DOHH2 (cell line): ENCODE measurements around the gene MYBPC3.

Experiments
- H3F3A ChIP-seq: fragments of 200-600 bp; sonication (generic), shearing (Covaris generic); 2 replicates; pipeline ENCODE4 v1.6.0; 2016; ENCODE audit warnings: antibody characterized with exemption, mild to moderate bottlenecking; ENCODE audit not compliant: control insufficient read depth, insufficient read depth
- H3K27ac ChIP-seq: fragments of 200-600 bp; sonication (generic); 2 replicates; pipeline ENCODE4 v1.5.1; 2014; ENCODE audit warnings: low read depth, mild to moderate bottlenecking, low read length, moderate library complexity
- H3K27me3 ChIP-seq: fragments of 200-600 bp; sonication (generic); 2 replicates; pipeline ENCODE4 v1.6.1; 2014; ENCODE audit warnings: mild to moderate bottlenecking, low read length, mixed read lengths; ENCODE audit not compliant: control insufficient read depth
- H3K36me3 ChIP-seq: fragments of 200-600 bp; sonication (generic); 2 replicates; pipeline ENCODE4 v1.6.1; 2014; ENCODE audit warnings: mild to moderate bottlenecking, low read length, moderate library complexity, mixed read lengths; ENCODE audit not compliant: control insufficient read depth
- H3K4me1 ChIP-seq: fragments of 200-600 bp; sonication (generic); 2 replicates; pipeline ENCODE4 v1.6.1; 2014; ENCODE audit warnings: mild to moderate bottlenecking, low read length, mixed read lengths; ENCODE audit not compliant: control insufficient read depth
- H3K4me2 ChIP-seq: fragments of 200-600 bp; sonication (generic); 2 replicates; pipeline ENCODE4 v1.6.0; 2014; ENCODE audit warnings: mild to moderate bottlenecking, low read length, moderate library complexity
- H3K4me3 ChIP-seq: fragments of 200-600 bp; sonication (generic); 2 replicates; pipeline ENCODE4 v1.5.1; 2014; ENCODE audit warnings: mild to moderate bottlenecking, low read length, mixed read lengths
- H3K79me2 ChIP-seq: fragments of 200-600 bp; sonication (generic); 2 replicates; pipeline ENCODE4 v1.6.1; 2014; ENCODE audit warnings: mild to moderate bottlenecking, low read length, mixed read lengths; ENCODE audit not compliant: control insufficient read depth
- H3K9me2 ChIP-seq: fragments of 200-600 bp; sonication (generic); replicated peaks from 2 replicates; pipeline ENCODE4 v1.6.1; 2014; ENCODE audit warnings: mild to moderate bottlenecking, low read length, mixed read lengths; ENCODE audit not compliant: control insufficient read depth
- H3K9me3 ChIP-seq: fragments of 200-600 bp; sonication (generic); 2 replicates; pipeline ENCODE4 v1.6.1; 2014; ENCODE audit warnings: antibody characterized with exemption, low read length, mixed read lengths; ENCODE audit not compliant: control insufficient read depth, insufficient read depth
- H4K20me1 ChIP-seq: fragments of 200-600 bp; sonication (generic); 2 replicates; pipeline ENCODE4 v1.6.0; 2014; ENCODE audit warnings: low read depth, mild to moderate bottlenecking, antibody characterized with exemption, low read length, moderate library complexity; ENCODE audit not compliant: control insufficient read depth, insufficient read depth
- EZH2phosphoT487 ChIP-seq: fragments of 200-600 bp; sonication (generic); IDR thresholded peaks from 2 replicates; pipeline ENCODE4 v1.6.1; 2017; ENCODE audit warnings: borderline replicate concordance, mild to moderate bottlenecking, antibody characterized with exemption, low read length, moderate library complexity, mixed read lengths
- TF ChIP-seq, protein P1 (sequence below): fragments of 200-600 bp; sonication (generic); IDR thresholded peaks from one replicate; pipeline ENCODE4 v1.5.1; 2014; ENCODE audit warnings: antibody characterized with exemption, mild to moderate bottlenecking, low read depth, low read length; ENCODE audit not compliant: poor library complexity, severe bottlenecking

The MYBPC3 gene

DNA sequence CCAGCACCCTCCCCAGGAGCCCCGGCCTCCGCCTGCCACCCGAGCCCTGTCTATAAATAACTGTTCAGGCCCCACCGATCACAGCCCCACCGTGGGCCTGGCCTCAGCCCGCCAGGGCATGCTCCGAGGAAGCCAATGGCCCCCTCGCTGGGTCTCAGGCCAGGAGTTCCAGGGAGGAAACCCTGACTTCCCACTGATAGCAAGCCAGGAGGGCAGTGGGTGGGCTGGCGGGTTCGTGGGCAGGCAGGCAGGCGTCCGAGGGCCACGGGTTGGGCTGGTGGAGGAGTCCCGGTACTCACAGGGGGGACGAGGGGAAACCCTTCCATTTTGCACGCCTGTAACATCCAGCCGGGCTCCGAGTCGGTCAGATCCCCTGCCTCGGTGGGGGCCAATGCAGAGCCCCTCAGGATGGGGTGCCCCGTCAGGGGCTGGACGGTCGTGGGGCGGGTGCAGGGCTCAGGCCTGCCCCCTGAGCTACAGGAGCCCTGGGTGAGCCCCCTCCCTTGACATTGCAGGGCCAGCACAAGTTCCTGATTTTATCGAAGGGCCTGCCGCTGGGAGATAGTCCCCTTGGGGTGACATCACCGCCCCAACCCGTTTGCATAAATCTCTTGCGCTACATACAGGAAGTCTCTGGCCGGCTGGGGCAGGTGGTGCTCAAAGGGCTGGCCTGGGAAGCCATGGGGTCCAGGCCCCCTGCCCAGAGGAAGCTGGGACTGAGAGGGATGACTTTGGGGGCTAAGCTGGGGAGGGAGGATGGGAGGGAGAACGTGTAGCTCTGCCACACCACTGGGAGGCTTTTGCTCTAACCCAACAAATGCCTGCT lies 25.7 kb upstream of the MYBPC3 start, which contains the start of gene SPI1:
TSS of gene SPI1 (minus strand) at position 538 of the 826 bp plus-strand sequence. CDS start at position 344, 194 bp downstream.
- Histone ChIP-seq H3K9me2 (no peaks in the 10 kb centered on the region), H3K4me2 (peak within 1 kb of the TSS; percentile 96), H3F3A (no peaks in the 10 kb centered on the region), H3K9me3 (no peaks in the 10 kb centered on the region), H3K27me3 (no peaks in the 10 kb centered on the region), H4K20me1 (no peaks in the 10 kb centered on the region), H3K27ac (peak within 1 kb of the TSS; percentile 78), H3K36me3 (peaks cover 45% of the 10 kb centered on the region), H3K4me3 (peak within 1 kb of the TSS; percentile 97), H3K79me2 (peaks cover 54% of the 10 kb centered on the region), H3K4me1 (peaks cover 56% of the 10 kb centered on the region)
- TF ChIP-seq EZH2phosphoT487, result no peak
- TF ChIP-seq, protein P1, sequence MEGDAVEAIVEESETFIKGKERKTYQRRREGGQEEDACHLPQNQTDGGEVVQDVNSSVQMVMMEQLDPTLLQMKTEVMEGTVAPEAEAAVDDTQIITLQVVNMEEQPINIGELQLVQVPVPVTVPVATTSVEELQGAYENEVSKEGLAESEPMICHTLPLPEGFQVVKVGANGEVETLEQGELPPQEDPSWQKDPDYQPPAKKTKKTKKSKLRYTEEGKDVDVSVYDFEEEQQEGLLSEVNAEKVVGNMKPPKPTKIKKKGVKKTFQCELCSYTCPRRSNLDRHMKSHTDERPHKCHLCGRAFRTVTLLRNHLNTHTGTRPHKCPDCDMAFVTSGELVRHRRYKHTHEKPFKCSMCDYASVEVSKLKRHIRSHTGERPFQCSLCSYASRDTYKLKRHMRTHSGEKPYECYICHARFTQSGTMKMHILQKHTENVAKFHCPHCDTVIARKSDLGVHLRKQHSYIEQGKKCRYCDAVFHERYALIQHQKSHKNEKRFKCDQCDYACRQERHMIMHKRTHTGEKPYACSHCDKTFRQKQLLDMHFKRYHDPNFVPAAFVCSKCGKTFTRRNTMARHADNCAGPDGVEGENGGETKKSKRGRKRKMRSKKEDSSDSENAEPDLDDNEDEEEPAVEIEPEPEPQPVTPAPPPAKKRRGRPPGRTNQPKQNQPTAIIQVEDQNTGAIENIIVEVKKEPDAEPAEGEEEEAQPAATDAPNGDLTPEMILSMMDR, result no peak

DNA sequence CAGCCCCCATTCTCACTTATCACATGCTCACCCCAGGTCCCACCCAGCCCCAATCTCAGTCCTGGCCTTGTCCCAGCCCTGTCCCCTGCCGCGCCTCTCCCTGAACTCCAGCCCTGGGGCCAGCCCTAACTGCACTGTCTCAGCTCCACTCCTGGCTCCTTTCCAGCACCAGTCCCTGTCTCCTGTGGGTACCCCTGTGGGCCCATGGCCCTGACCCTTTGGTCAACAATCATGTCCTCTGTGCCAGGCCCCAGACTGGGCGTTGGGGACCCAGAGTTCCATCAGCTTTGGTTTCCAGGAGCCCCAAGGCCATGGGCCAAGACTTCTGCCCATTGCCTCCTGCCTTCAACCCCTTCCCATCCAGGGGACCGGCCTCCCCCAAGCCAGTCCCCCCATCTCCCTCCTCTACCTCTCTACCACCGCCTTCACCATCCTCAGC lies 25.1 kb upstream of the MYBPC3 start:
- Histone ChIP-seq H3K4me3 (peak overlapping the region; percentile 97), H3K9me2 (no peaks in the 10 kb centered on the region), H3K9me3 (no peaks in the 10 kb centered on the region), H3K4me2 (peak overlapping the region; percentile 96), H3F3A (no peaks in the 10 kb centered on the region), H3K27me3 (no peaks in the 10 kb centered on the region), H3K27ac (peak overlapping the region; percentile 78), H4K20me1 (no peaks in the 10 kb centered on the region), H3K36me3 (peaks cover 50% of the 10 kb centered on the region), H3K79me2 (peaks cover 59% of the 10 kb centered on the region), H3K4me1 (peaks cover 50% of the 10 kb centered on the region)
- no peak for TF ChIP-seq EZH2phosphoT487
- TF ChIP-seq, protein P1, result no peak

DNA sequence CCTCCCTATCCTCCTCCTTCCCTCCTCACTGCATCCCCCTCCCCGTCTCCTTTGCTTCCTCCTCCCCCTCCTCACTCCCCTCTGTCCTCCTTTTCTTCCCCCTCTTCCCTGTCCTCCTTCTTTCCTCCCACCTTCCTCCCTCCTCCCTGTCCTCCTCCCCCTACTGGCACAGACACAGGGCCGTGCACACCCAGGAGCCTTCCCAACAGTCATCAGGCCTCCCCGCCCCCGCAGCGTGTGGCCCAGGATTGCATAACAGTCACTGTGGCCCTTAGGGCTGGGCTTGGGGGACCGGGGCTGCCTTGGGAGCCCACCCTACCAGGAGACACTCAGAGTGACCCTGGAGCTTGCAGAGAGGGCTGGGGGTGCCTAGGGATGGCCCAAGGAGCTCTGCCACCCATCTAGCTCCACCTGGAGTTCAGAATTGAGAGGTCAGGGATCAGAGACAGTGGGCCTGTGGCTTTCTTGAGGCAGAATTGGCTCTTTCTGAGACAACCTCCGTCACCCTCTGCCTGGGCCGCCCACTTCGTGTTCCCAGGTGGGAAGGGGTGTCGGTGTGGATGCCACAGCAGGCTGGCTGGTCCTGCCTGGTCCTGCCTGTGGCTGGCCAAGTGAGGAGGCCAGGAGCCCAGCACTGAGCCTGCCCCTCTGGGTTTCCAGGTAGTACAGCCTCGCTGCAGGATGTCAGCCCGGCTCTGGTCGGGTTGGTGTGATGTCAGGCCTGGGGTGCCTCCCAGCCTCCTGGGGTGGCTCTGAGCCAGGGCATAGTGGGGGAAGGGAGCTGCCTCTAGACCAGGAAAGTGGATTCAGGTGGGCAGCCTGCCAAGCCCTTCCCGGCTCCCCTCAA lies 24.2 kb upstream of the MYBPC3 start:
- no peak for TF ChIP-seq EZH2phosphoT487
- TF ChIP-seq, protein P1, result peak; percentile 53
- H3K4me3 ChIP-seq, result peak overlapping the region; percentile 97
- peak overlapping the region; percentile 96 for H3K4me2 ChIP-seq

More for the DNA sequence above, 24.2 kb upstream of the MYBPC3 start:
- Histone ChIP-seq H3K79me2 (peaks cover 63% of the 10 kb centered on the region), H3F3A (no peaks in the 10 kb centered on the region), H3K27ac (peak overlapping the region; percentile 78), H3K36me3 (peaks cover 59% of the 10 kb centered on the region), H3K9me3 (no peaks in the 10 kb centered on the region), H3K9me2 (no peaks in the 10 kb centered on the region), H3K27me3 (no peaks in the 10 kb centered on the region), H3K4me1 (peaks cover 46% of the 10 kb centered on the region), H4K20me1 (no peaks in the 10 kb centered on the region)
